ENCODE data around the gene GALNT14.

The GALNT14 gene

GRCh38 chr2:31003749-31004148 lies 134.5 kb downstream of the GALNT14 start:
- no peak for TF ChIP-seq CTCF (IDR thresholded peaks at IDR 0.05)
- no peaks in the 10 kb centered on the region for H3K9me3 ChIP-seq
- H3K4me3 ChIP-seq (ENCODE audit: low read depth in 1 of 2, low read length in 1 of 2) = no peak overlapping the region
- no peak overlapping the region for H3K27ac ChIP-seq
- H3K36me3 ChIP-seq = no peaks in the 10 kb centered on the region
- H3K27me3 ChIP-seq = no peaks in the 10 kb centered on the region
- peaks cover 0 to 11% of the 10 kb centered on the region in 2 experiments for H3K4me1 ChIP-seq (ENCODE audit: control insufficient read depth in 1 of 2, insufficient read depth in 1 of 2, low read depth in 1 of 2, low read length in 1 of 2)

- Histone ChIP-seq H3K4me1 (ENCODE audit: control insufficient read depth in 1 of 2, insufficient read depth in 1 of 2, low read depth in 1 of 2, low read length in 1 of 2) (peaks cover 0 to 11% of the 10 kb centered on the region in 2 experiments), H3K27me3 (no peaks in the 10 kb centered on the region), H3K4me3 (ENCODE audit: low read depth in 1 of 2, low read length in 1 of 2) (no peak overlapping the region), H3K36me3 (no peaks in the 10 kb centered on the region), H3K27ac (no peak overlapping the region), H3K9me3 (no peaks in the 10 kb centered on the region)
- no peak for TF ChIP-seq CTCF (IDR thresholded peaks at IDR 0.05)
Observed at GRCh38 chr2:31002537-31003150, 135.6 kb downstream of the GALNT14 start.

- peaks cover 0 to 11% of the 10 kb centered on the region in 2 experiments for H3K4me1 ChIP-seq (ENCODE audit: control insufficient read depth in 1 of 2, insufficient read depth in 1 of 2, low read depth in 1 of 2, low read length in 1 of 2)
- H3K4me3 ChIP-seq (ENCODE audit: low read depth in 1 of 2, low read length in 1 of 2) = no peak overlapping the region
- H3K27me3 ChIP-seq = no peaks in the 10 kb centered on the region
- no peaks in the 10 kb centered on the region for H3K36me3 ChIP-seq
- TF ChIP-seq CTCF (IDR thresholded peaks at IDR 0.05) = no peak
- H3K9me3 ChIP-seq = no peaks in the 10 kb centered on the region
- H3K27ac ChIP-seq = no peak overlapping the region
Observed at GRCh38 chr2:31000970-31001369, 137.3 kb downstream of the GALNT14 start.

GRCh38 chr2:30998672-30999071 lies 139.6 kb downstream of the GALNT14 start:
- no peaks in the 10 kb centered on the region for H3K36me3 ChIP-seq

GRCh38 chr2:30997979-30998378 lies 140.3 kb downstream of the GALNT14 start:
- no peaks in the 10 kb centered on the region for H3K9me3 ChIP-seq
- TF ChIP-seq CTCF (IDR thresholded peaks at IDR 0.05) = no peak
- no peaks in the 10 kb centered on the region for H3K36me3 ChIP-seq
- H3K4me1 ChIP-seq (ENCODE audit: control insufficient read depth in 1 of 2, insufficient read depth in 1 of 2, low read depth in 1 of 2, low read length in 1 of 2) = peaks cover 0 to 4% of the 10 kb centered on the region in 2 experiments
- H3K27ac ChIP-seq = no peak overlapping the region
- no peak overlapping the region for H3K4me3 ChIP-seq (ENCODE audit: low read depth in 1 of 2, low read length in 1 of 2)
- no peaks in the 10 kb centered on the region for H3K27me3 ChIP-seq

More at GRCh38 chr2:30998672-30999071, 139.6 kb downstream of the GALNT14 start:
- Histone ChIP-seq H3K4me1 (ENCODE audit: control insufficient read depth in 1 of 2, insufficient read depth in 1 of 2, low read depth in 1 of 2, low read length in 1 of 2) (peaks cover 0 to 8% of the 10 kb centered on the region in 2 experiments), H3K9me3 (no peaks in the 10 kb centered on the region), H3K27ac (no peak overlapping the region), H3K27me3 (no peaks in the 10 kb centered on the region), H3K4me3 (ENCODE audit: low read depth in 1 of 2, low read length in 1 of 2) (no peak overlapping the region)
- TF ChIP-seq CTCF (IDR thresholded peaks at IDR 0.05) = no peak

Data from neutrophil (primary cell).